ENCODE results near the gene ERMAP.

GRCh38 chr1:42824481-42825035 is 7.6 kb downstream of the ERMAP start:
- TF ChIP-seq POLR2A (IDR thresholded peaks at IDR 0.05), result no peak
- TF ChIP-seq, protein P1, sequence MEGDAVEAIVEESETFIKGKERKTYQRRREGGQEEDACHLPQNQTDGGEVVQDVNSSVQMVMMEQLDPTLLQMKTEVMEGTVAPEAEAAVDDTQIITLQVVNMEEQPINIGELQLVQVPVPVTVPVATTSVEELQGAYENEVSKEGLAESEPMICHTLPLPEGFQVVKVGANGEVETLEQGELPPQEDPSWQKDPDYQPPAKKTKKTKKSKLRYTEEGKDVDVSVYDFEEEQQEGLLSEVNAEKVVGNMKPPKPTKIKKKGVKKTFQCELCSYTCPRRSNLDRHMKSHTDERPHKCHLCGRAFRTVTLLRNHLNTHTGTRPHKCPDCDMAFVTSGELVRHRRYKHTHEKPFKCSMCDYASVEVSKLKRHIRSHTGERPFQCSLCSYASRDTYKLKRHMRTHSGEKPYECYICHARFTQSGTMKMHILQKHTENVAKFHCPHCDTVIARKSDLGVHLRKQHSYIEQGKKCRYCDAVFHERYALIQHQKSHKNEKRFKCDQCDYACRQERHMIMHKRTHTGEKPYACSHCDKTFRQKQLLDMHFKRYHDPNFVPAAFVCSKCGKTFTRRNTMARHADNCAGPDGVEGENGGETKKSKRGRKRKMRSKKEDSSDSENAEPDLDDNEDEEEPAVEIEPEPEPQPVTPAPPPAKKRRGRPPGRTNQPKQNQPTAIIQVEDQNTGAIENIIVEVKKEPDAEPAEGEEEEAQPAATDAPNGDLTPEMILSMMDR (IDR thresholded peaks at IDR 0.05), result no peak

Measured in Peyer's patch (tissue), 4 donors.